Esophagus squamous epithelium (tissue), 4 donors: ENCODE measurements around the gene FGR.

Source experiments
- POLR2A ChIP-seq, 4 donors: fragments of 450-650 bp; IDR thresholded peaks; one replicate each; pipeline ENCODE4 v1.6.1; 2017; ENCODE audit warnings: antibody characterized with exemption in 4 of 4, mild to moderate bottlenecking in 4 of 4, moderate library complexity in 3 of 4
- TF ChIP-seq, protein P1 (sequence below), 6 experiments: fragments of 450-650 bp in 4 of 6; fragments of 200-600 bp in 2 of 6; sonication (generic) in 2 of 6; IDR thresholded peaks; one replicate each; pipeline ENCODE4 v1.5.1; 2016 to 2019; ENCODE audit warnings: antibody characterized with exemption in 6 of 6, mild to moderate bottlenecking in 4 of 6, moderate library complexity in 4 of 6

DNA sequence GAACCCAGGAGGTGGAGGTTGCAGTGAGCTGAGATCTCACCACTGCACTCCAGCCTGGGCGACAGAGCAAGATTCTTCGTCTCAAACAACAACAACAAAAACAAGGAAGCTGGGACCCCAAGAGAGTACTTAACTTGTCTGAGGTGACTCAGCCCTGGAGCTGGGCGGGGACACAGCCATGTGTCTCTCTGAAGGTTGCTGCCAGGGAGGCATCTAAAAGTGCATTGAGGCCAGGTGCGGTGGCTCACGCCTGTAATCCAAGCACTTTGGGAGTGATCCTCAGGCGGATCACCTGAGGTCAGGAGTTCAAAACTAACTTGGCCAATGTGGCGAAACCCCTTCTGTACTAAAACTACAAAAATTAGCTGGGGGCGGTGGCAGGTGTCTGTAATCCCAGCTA is 29.3 kb upstream of the FGR start:
- no peak for TF ChIP-seq POLR2A (IDR thresholded peaks at IDR 0.05)
- TF ChIP-seq, protein P1, sequence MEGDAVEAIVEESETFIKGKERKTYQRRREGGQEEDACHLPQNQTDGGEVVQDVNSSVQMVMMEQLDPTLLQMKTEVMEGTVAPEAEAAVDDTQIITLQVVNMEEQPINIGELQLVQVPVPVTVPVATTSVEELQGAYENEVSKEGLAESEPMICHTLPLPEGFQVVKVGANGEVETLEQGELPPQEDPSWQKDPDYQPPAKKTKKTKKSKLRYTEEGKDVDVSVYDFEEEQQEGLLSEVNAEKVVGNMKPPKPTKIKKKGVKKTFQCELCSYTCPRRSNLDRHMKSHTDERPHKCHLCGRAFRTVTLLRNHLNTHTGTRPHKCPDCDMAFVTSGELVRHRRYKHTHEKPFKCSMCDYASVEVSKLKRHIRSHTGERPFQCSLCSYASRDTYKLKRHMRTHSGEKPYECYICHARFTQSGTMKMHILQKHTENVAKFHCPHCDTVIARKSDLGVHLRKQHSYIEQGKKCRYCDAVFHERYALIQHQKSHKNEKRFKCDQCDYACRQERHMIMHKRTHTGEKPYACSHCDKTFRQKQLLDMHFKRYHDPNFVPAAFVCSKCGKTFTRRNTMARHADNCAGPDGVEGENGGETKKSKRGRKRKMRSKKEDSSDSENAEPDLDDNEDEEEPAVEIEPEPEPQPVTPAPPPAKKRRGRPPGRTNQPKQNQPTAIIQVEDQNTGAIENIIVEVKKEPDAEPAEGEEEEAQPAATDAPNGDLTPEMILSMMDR (IDR thresholded peaks at IDR 0.05), result no peak
